Panc1 (cell line): Measurements from ENCODE around the gene GPRC5A. TPM values are rescaled to one million over a fixed set of nuclear protein-coding genes. Genes with fewer than 3 reads are reported as not detected.

Experiments
- ATAC-seq: fragments of 200-7000 bp; cut with Tn5 transposase; 2 replicates; pipeline ENCODE4 v1.9.1; 2020; ENCODE audit warnings: mild to moderate bottlenecking, moderate library complexity
- BruUV-seq: library from RNA; stranded (reverse); fragments of 400-500 nt; replicated peaks from 2 replicates; lab custom pipeline; 2021; lab: Mats Ljungman, UMichigan
- CTCF ChIA-PET: fragments of 300-600 bp; sonication (Branson Sonifier 250); formaldehyde crosslinking; loops from one replicate; lab custom pipeline; 2022; ENCODE audit warnings: antibody characterized with exemption; lab: Charles Lee
- POLR2A ChIA-PET: fragments of 300-600 bp; sonication (Branson Sonifier 250); formaldehyde crosslinking; loops from one replicate; lab custom pipeline; 2022; ENCODE audit warnings: antibody characterized with exemption; lab: Charles Lee
- DNase-seq: peaks from one replicate; pipeline ENCODE4 v3.0.0-alpha.2; 2010; ENCODE audit warnings: low read depth, low spot score
- H3K27ac ChIP-seq: 2 replicates; pipeline ENCODE4 v1.5.1; 2011; ENCODE audit warnings: mild to moderate bottlenecking, low read length, inconsistent platforms
- H3K27me3 ChIP-seq: fragments of 200-500 bp; sonication (Bioruptor generic); 2 replicates; pipeline ENCODE4 v1.6.0; 2014; ENCODE audit warnings: low read length, inconsistent platforms; ENCODE audit not compliant: control insufficient read depth, insufficient read depth
- H3K36me3 ChIP-seq: fragments of 200-500 bp; sonication (Bioruptor generic); 2 replicates; pipeline ENCODE4 v1.5.1; 2014; ENCODE audit warnings: inconsistent platforms, mild to moderate bottlenecking, low read length, moderate library complexity; ENCODE audit not compliant: control insufficient read depth, insufficient read depth
- H3K4me1 ChIP-seq: 2 replicates; pipeline ENCODE4 v1.5.1; 2011; ENCODE audit warnings: inconsistent platforms, mild to moderate bottlenecking, low read length, moderate library complexity; ENCODE audit not compliant: control insufficient read depth, insufficient read depth
- H3K4me3 ChIP-seq, 2 experiments: 2 replicates each; pipeline ENCODE4 v1.5.1; 2011 to 2012; ENCODE audit warnings: low read depth in 2 of 2, low read length in 2 of 2, mild to moderate bottlenecking in 2 of 2, inconsistent platforms in 1 of 2, moderate library complexity in 1 of 2
- H3K9me3 ChIP-seq: fragments of 200-500 bp; sonication (Bioruptor generic); 2 replicates; pipeline ENCODE4 v1.5.1; 2014; ENCODE audit warnings: low read depth, mild to moderate bottlenecking, inconsistent platforms, low read length, moderate library complexity; ENCODE audit not compliant: control insufficient read depth, insufficient read depth
- POLR2AphosphoS5 ChIP-seq: IDR thresholded peaks from 2 replicates; pipeline ENCODE4 v1.6.1; 2012; ENCODE audit warnings: mild to moderate bottlenecking, low read depth, low read length, moderate library complexity
- SIN3A ChIP-seq: IDR thresholded peaks from 2 replicates; pipeline ENCODE4 v1.6.1; 2012; ENCODE audit warnings: low read depth, mild to moderate bottlenecking, low read length, moderate library complexity, borderline replicate concordance; ENCODE audit not compliant: insufficient read depth
- TCF7L2 ChIP-seq: IDR thresholded peaks from 2 replicates; pipeline ENCODE4 v1.6.1; 2011; ENCODE audit warnings: mild to moderate bottlenecking, low read depth, low read length, inconsistent platforms
- in situ Hi-C: cut with HindIII; loops from 2 replicates; pipeline ENCODE4 v1.10.0; 2016; ENCODE audit warnings: low sequenced_read_pairs, low pct_unique_long_range_greater_than_20kb
- intact Hi-C: fragments of 100-400 bp; cut with micrococcal nuclease; formaldehyde crosslinking; loops from one replicate; pipeline ENCODE4 v1.10.0; 2022; ENCODE audit not compliant: unreplicated experiment
- total RNA-seq: library from RNA; stranded (reverse); gene quantifications from one replicate; pipeline ENCODE4 v1.2.1, GENCODE V29; 2021; ENCODE audit not compliant: unreplicated experiment
- TF ChIP-seq, protein P1 (sequence below): fragments of 450-650 bp; IDR thresholded peaks from 2 replicates; pipeline ENCODE4 v1.5.1; 2017; ENCODE audit warnings: mild to moderate bottlenecking
- TF ChIP-seq, protein P2 (sequence below), 2 experiments: IDR thresholded peaks; 2 replicates each; pipeline ENCODE4 v1.6.1; 2011 to 2012; ENCODE audit warnings: low read depth in 2 of 2, control low read depth in 1 of 2, low read length in 1 of 2, mild to moderate bottlenecking in 1 of 2, moderate library complexity in 1 of 2; ENCODE audit not compliant: insufficient read depth in 1 of 2

Gene GPRC5A
- total RNA-seq, 1 experiment from 2014 or later: 648 TPM

DNA sequence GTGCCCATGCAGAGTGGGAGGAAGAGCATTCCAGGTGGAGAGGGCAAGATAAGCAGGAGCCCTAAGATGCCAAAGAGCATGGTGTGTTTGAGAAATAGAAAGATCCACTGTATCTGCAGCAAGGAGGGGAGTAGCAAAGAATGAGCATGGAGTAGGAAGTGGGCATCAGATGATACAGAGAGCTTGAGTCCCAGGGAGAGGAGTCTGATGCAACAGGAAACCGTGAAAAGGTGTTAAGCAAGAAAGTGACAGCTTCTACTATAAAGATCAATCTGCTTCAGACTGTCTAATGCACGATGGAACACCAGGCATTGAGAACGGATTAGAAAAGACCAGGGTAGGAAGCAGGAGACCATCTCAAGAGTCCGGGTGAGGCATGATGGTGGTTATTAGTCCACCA, 72.9 kb downstream of the GPRC5A start:
- TF ChIP-seq, protein P1, sequence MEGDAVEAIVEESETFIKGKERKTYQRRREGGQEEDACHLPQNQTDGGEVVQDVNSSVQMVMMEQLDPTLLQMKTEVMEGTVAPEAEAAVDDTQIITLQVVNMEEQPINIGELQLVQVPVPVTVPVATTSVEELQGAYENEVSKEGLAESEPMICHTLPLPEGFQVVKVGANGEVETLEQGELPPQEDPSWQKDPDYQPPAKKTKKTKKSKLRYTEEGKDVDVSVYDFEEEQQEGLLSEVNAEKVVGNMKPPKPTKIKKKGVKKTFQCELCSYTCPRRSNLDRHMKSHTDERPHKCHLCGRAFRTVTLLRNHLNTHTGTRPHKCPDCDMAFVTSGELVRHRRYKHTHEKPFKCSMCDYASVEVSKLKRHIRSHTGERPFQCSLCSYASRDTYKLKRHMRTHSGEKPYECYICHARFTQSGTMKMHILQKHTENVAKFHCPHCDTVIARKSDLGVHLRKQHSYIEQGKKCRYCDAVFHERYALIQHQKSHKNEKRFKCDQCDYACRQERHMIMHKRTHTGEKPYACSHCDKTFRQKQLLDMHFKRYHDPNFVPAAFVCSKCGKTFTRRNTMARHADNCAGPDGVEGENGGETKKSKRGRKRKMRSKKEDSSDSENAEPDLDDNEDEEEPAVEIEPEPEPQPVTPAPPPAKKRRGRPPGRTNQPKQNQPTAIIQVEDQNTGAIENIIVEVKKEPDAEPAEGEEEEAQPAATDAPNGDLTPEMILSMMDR: no peak
- TF ChIP-seq POLR2AphosphoS5 (no peak), SIN3A (no peak), TCF7L2 (no peak)
- TF ChIP-seq, protein P2, sequence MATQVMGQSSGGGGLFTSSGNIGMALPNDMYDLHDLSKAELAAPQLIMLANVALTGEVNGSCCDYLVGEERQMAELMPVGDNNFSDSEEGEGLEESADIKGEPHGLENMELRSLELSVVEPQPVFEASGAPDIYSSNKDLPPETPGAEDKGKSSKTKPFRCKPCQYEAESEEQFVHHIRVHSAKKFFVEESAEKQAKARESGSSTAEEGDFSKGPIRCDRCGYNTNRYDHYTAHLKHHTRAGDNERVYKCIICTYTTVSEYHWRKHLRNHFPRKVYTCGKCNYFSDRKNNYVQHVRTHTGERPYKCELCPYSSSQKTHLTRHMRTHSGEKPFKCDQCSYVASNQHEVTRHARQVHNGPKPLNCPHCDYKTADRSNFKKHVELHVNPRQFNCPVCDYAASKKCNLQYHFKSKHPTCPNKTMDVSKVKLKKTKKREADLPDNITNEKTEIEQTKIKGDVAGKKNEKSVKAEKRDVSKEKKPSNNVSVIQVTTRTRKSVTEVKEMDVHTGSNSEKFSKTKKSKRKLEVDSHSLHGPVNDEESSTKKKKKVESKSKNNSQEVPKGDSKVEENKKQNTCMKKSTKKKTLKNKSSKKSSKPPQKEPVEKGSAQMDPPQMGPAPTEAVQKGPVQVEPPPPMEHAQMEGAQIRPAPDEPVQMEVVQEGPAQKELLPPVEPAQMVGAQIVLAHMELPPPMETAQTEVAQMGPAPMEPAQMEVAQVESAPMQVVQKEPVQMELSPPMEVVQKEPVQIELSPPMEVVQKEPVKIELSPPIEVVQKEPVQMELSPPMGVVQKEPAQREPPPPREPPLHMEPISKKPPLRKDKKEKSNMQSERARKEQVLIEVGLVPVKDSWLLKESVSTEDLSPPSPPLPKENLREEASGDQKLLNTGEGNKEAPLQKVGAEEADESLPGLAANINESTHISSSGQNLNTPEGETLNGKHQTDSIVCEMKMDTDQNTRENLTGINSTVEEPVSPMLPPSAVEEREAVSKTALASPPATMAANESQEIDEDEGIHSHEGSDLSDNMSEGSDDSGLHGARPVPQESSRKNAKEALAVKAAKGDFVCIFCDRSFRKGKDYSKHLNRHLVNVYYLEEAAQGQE (IDR thresholded peaks at IDR 0.05; ENCODE audit: insufficient read depth in 1 of 2, low read depth in 2 of 2, low read length in 1 of 2): no peak
- Histone ChIP-seq H3K27ac (no peak overlapping the region), H3K4me1 (no peaks in the 10 kb centered on the region), H3K9me3 (no peaks in the 10 kb centered on the region), H3K27me3 (no peaks in the 10 kb centered on the region), H3K4me3 (no peak overlapping the region), H3K36me3 (no peaks in the 10 kb centered on the region)
- no TSS peak for BruUV-seq
- ChIA-PET CTCF (no interaction called here), POLR2A (no interaction called here)
- no peak for ATAC-seq
- no peak for DNase-seq
- in situ Hi-C loops: no loop called here
- intact Hi-C loops: no loop called here

DNA sequence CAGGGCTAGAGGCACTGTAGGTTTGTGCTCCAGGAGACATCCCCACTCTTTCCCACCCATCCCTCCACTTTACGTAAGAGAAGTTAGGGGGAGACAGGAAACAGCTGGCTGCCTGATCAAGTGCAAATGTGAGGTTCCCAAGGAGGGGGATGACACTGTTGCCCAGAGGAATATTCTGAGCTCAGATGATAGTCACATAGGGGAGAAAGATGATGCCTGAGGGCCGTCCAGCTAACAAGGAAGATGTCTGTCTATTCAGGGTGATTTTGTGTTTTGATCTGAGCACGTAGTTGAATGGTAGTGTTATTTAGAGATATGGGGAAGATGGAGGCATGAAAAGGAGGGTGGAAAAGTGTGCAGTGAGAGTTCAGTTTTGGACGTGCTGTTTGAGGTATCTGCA, 74.5 kb downstream of the GPRC5A start:
- Histone ChIP-seq H3K4me1 (no peaks in the 10 kb centered on the region), H3K27ac (no peak overlapping the region), H3K36me3 (no peaks in the 10 kb centered on the region), H3K9me3 (no peaks in the 10 kb centered on the region), H3K27me3 (no peaks in the 10 kb centered on the region), H3K4me3 (no peak overlapping the region)
- ATAC-seq: no peak
- no peak for DNase-seq
- TF ChIP-seq, protein P1: no peak
- TF ChIP-seq SIN3A (no peak), POLR2AphosphoS5 (no peak)
- TF ChIP-seq, protein P2 (IDR thresholded peaks at IDR 0.05; ENCODE audit: insufficient read depth in 1 of 2, low read depth in 2 of 2, low read length in 1 of 2): no peak
- CTCF ChIA-PET: no interaction called here
- in situ Hi-C loops (no loop called here), intact Hi-C loops (no loop called here)
- POLR2A ChIA-PET: no interaction called here
- BruUV-seq: no TSS peak

Other genes with a start within 250 kb of the GPRC5A start
- 0.82 TPM for gene GPR19, start 195.4 kb upstream of the GPRC5A start, total RNA-seq
- gene CDKN1B, start 174.2 kb upstream of the GPRC5A start, total RNA-seq: 25.9 TPM
- 4.1 TPM for gene APOLD1, start 105.9 kb upstream of the GPRC5A start, total RNA-seq
- 115 TPM for gene DDX47, start 78.2 kb upstream of the GPRC5A start, total RNA-seq
- not detected for gene GPRC5D, start 60.6 kb downstream of the GPRC5A start, total RNA-seq
- gene HEBP1, start 108.7 kb downstream of the GPRC5A start, total RNA-seq: 19.3 TPM
- 5.4 TPM for gene FAM234B, start 152.8 kb downstream of the GPRC5A start, total RNA-seq
- not detected for gene GSG1, start 212.1 kb downstream of the GPRC5A start, total RNA-seq